Psoas muscle (tissue), 8 donors: ENCODE measurements around the gene NFIB. TPM values are rescaled to one million over a fixed set of nuclear protein-coding genes. Genes with fewer than 3 reads are reported as not detected.
A peak's percentile ranks its signal among the peaks of the same experiment; 100 is the strongest.

Source experiments
- ATAC-seq, 4 donors: fragments of 200-7000 bp; cut with Tn5 transposase; one replicate each; pipeline ENCODE4 v1.9.1; 2020; ENCODE audit warnings: moderate library complexity in 3 of 4, mild to moderate bottlenecking in 2 of 4
- DNase-seq, 2 donors: peaks; one replicate each; pipeline ENCODE4 v3.0.0-alpha.2; 2020
- H3K27ac ChIP-seq: fragments of 200-600 bp; one replicate; pipeline ENCODE4 v1.8.0; 2022
- H3K27me3 ChIP-seq, 3 donors: fragments of 200-600 bp in 1 of 3; one replicate each; pipeline versions ENCODE4 v1.6.1 to v1.8.0; 2013 to 2022; ENCODE audit warnings: low read length in 2 of 3, mild to moderate bottlenecking in 2 of 3, moderate library complexity in 1 of 3; ENCODE audit not compliant: insufficient read depth in 3 of 3
- H3K36me3 ChIP-seq, 2 donors: fragments of 200-600 bp in 1 of 2; one replicate each; pipeline versions ENCODE4 v1.6.1 to v1.8.0; 2013 to 2022; ENCODE audit warnings: low read depth in 1 of 2, mild to moderate bottlenecking in 1 of 2, moderate library complexity in 1 of 2; ENCODE audit not compliant: insufficient read depth in 1 of 2
- H3K4me1 ChIP-seq: fragments of 200-600 bp; one replicate; pipeline ENCODE4 v1.8.0; 2022
- H3K4me3 ChIP-seq: fragments of 200-600 bp; one replicate; pipeline ENCODE4 v1.8.0; 2022; ENCODE audit warnings: mild to moderate bottlenecking
- H3K9me3 ChIP-seq: fragments of 200-600 bp; one replicate; pipeline ENCODE4 v1.8.0; 2022
- WGBS, 3 donors: extraction: QIAGEN DNeasy Blood & Tissue Kit; methylation state at CpG; one replicate each; pipeline versions ENCODE4 v1.1.6 to v1.1.7; 2013; 5-methylcytosine and 5-hydroxymethylcytosine counted together
- intact Hi-C, 2 donors: fragments of 100-400 bp; cut with DNase I; formaldehyde crosslinking; loops; one replicate each; pipeline versions ENCODE4 v1.11.0 to v1.14.2; 2022
- polyA plus RNA-seq, 3 donors: library from polyadenylated mRNA; stranded (reverse); fragments of 200-250 nt; gene quantifications; one replicate each; pipeline ENCODE4 v1.2.3, GENCODE V29; 2013
- total RNA-seq, 4 donors: library from RNA; stranded (reverse); fragmentation: NEBNext Ultra II Directional in 2 of 4; extraction: Animal tissue kit (Norgen Biotek cat#: 25700) in 2 of 4; gene quantifications; one replicate each; pipeline versions ENCODE4 v1.2.1 to v1.2.4, GENCODE V29; 2021 to 2023
- TF ChIP-seq, protein P1 (sequence below): fragments of 200-600 bp; IDR thresholded peaks from one replicate; pipeline ENCODE4 v1.8.0; 2022; ENCODE audit warnings: antibody characterized with exemption
- donor health status: healthy with polysubstance abuse.
- donor health status: DM: no; HTN: no; CAD: no; lungs with moderate emphysema.
- donor health status: Bipolar disorder and iron deficiency.
- donor health status: healthy.
- donor health status: DM: yes; HTN: yes; CAD: no.
- donor health status: DM: no; HTN: no; CAD: no.
- donor health status: DM: no; HTN: no; CAD: no.
- donor health status: DM: yes; HTN: yes; CAD: no.

Gene NFIB
- total and polyA plus RNA-seq, 7 donors, result 5.8 to 65.1 (median 35.0) TPM

DNA sequence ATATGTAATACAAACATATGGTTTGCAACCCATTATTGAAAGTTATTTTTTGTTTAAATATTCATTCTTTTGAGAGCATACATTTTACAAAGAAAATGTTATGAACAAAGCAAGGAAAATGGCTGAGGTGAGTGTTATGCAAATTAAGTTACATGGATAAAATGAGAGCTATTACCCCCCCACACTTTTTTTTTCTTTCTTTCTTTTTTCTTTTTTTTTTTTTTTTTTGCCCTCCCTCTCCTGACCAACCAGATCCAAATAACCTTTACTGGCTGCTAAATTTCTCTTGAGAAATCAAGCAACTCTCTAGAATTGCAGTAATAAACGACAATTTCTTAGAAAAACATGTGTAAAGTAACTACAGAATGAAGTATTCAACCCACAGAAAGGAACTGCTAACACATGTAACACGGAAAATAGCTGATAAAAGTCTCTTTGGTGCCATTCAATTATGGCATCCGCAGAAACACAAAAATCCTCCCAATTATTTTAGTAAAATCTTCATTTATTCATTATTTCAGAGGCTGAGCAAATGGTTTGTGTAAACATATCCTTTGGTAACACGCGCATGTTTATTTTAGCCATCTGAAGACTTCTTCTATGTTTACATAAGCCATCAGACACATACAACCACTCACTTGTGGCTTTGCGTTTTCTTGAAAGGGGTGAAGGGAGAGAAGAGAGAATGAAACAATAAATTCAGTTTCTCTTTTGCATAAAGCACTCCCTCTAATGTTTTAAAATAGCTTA lies 216.1 kb downstream of the NFIB start:
- intact Hi-C loops, result loop anchor here (1.0 to 10.0 kb wide), 2 partner anchors 46 to 673 kb away; no protein-coding TSS in a partner anchor
- Histone ChIP-seq H3K4me3 (no peak overlapping the region), H3K9me3 (no peaks in the 10 kb centered on the region), H3K36me3 (peaks cover 0 to 3% of the 10 kb centered on the region in 2 donors), H3K27ac (peak overlapping the region; percentile 52), H3K4me1 (peaks cover 18% of the 10 kb centered on the region), H3K27me3 (no peaks in the 10 kb centered on the region)
- ATAC-seq, result no peak
- WGBS, 3 donors, result 63 to 68% (median 64%) methylated on average over 6 of the region's 6 CpGs
- TF ChIP-seq, protein P1, sequence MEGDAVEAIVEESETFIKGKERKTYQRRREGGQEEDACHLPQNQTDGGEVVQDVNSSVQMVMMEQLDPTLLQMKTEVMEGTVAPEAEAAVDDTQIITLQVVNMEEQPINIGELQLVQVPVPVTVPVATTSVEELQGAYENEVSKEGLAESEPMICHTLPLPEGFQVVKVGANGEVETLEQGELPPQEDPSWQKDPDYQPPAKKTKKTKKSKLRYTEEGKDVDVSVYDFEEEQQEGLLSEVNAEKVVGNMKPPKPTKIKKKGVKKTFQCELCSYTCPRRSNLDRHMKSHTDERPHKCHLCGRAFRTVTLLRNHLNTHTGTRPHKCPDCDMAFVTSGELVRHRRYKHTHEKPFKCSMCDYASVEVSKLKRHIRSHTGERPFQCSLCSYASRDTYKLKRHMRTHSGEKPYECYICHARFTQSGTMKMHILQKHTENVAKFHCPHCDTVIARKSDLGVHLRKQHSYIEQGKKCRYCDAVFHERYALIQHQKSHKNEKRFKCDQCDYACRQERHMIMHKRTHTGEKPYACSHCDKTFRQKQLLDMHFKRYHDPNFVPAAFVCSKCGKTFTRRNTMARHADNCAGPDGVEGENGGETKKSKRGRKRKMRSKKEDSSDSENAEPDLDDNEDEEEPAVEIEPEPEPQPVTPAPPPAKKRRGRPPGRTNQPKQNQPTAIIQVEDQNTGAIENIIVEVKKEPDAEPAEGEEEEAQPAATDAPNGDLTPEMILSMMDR, result no peak
- no peak for DNase-seq

DNA sequence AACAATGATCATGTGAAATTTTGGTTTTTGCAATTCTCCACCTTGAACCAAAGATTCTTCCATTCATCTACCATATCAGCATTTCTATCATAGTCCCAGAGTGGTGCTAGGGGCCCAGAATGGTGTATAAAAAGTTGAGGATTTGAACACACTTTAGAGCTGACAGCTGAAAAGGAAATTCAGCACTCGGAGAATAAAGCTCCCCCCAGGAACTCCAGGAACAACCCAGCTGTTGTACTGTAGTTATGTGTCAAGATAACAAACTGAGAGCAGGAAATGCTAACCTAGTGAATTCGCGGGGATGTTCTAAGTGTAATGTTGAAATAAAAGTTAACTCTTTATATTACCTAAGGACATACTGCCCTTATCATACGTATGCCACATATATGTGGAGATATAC lies 216.7 kb downstream of the NFIB start:
- Histone ChIP-seq H3K27me3 (no peaks in the 10 kb centered on the region), H3K4me3 (no peak overlapping the region), H3K27ac (peak overlapping the region; percentile 52), H3K36me3 (peaks cover 0 to 3% of the 10 kb centered on the region in 2 donors), H3K9me3 (no peaks in the 10 kb centered on the region), H3K4me1 (peaks cover 16% of the 10 kb centered on the region)
- TF ChIP-seq, protein P1, result no peak
- DNase-seq (no peak), ATAC-seq (peak; percentile 29 to 79 (median 71))
- 17 to 27% (median 24%) methylated on average over 4 of the region's 4 CpGs for WGBS, 3 donors
- intact Hi-C loops, result loop anchor here (10.0 kb wide), 1 partner anchor 672 kb away; no protein-coding TSS in a partner anchor

DNA sequence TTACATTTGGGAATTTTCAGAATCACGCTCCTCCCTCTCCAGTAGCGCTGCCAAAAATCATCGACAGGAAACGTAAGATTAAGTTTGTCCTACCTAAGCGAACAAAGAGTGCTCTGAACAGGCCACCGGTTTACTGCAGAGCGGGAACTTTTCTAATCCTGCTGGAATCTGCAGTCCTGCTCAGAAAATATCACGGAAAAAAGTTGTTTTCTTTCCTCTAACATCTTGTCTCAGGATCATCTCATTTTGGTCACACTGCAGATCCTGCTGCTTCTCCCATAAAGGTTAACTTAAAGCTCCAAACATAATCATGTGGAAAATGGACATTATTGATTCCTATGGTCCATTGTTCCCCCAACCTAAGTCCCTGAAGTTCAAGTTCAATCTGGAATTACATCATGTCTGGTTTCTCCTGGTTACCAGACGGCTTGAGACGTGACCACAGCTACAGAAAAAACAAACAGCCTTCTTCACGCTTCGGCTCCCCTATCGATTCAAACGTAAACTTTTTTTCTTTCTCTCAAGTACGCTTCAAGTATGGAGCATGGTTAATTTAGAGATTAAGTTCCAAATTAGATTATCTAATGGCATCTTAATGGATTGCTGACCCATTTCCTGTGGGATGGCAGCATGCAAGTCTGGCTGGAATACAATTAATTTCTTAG lies 217.6 kb downstream of the NFIB start:
- DNase-seq, result no peak
- no peaks in the 10 kb centered on the region for H3K27me3 ChIP-seq
- peaks cover 0 to 3% of the 10 kb centered on the region in 2 donors for H3K36me3 ChIP-seq
- no peaks in the 10 kb centered on the region for H3K9me3 ChIP-seq
- peak overlapping the region; percentile 5 for H3K4me3 ChIP-seq
- peak overlapping the region; percentile 52 for H3K27ac ChIP-seq
- peaks cover 16% of the 10 kb centered on the region for H3K4me1 ChIP-seq
- peak; percentile 46 to 70 (median 60) for ATAC-seq
- intact Hi-C loops, result loop anchor here (10.0 kb wide), 1 partner anchor 672 kb away; no protein-coding TSS in a partner anchor
- TF ChIP-seq, protein P1, result no peak
- WGBS, 3 donors, result 34 to 37% (median 35%) methylated on average over 15 of the region's 15 CpGs

DNA sequence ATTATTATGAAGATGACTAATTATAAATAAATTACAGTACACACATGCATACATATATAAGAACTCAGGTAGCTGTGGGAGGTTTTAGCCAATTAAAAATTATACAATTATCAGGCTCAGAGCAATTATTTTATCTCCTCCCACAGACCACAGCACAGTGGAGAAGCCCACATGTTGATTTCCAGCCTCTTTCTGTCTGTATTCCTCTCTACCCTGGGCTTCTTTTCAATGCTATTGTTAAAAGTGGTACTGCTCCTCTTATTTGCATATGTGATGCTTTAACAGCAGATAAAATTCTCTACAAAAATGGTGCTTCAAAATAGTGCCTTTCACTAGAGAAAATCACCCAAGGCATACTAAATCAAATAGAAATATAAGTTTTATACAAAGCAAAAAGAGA lies 218.7 kb downstream of the NFIB start:
- no peak overlapping the region for H3K27ac ChIP-seq
- H3K27me3 ChIP-seq, result no peaks in the 10 kb centered on the region
- H3K4me1 ChIP-seq, result peaks cover 24% of the 10 kb centered on the region
- ATAC-seq (no peak), DNase-seq (no peak)
- H3K36me3 ChIP-seq, result peaks cover 0 to 3% of the 10 kb centered on the region in 2 donors
- intact Hi-C loops, result loop anchor here (10.0 kb wide), 1 partner anchor 670 kb away; no protein-coding TSS in a partner anchor
- H3K9me3 ChIP-seq, result no peaks in the 10 kb centered on the region
- no peak overlapping the region for H3K4me3 ChIP-seq
- TF ChIP-seq, protein P1, result no peak
